Karpas-422 (cell line): ENCODE data around the gene AEN. TPM values are rescaled to one million over a fixed set of nuclear protein-coding genes. Genes with fewer than 3 reads are reported as not detected.

ENCODE experiments used
- DNase-seq: peaks from one replicate; pipeline ENCODE4 v3.0.0-alpha.2; 2015
- H2AFZ ChIP-seq: fragments of 200-600 bp; sonication (generic); 2 replicates; pipeline ENCODE4 v1.6.1; 2014; ENCODE audit warnings: antibody characterized with exemption, low read length, mixed read lengths
- H3K27ac ChIP-seq: fragments of 200-600 bp; sonication (generic); 2 replicates; pipeline ENCODE4 v1.5.1; 2014; ENCODE audit warnings: mild to moderate bottlenecking, low read length, moderate library complexity
- H3K27me3 ChIP-seq: fragments of 200-600 bp; sonication (generic); 2 replicates; pipeline ENCODE4 v1.6.1; 2014; ENCODE audit warnings: low read length, mixed read lengths
- H3K36me3 ChIP-seq: fragments of 200-600 bp; sonication (generic); 2 replicates; pipeline ENCODE4 v1.6.1; 2014; ENCODE audit warnings: low read length, mixed read lengths; ENCODE audit not compliant: insufficient read depth
- H3K4me1 ChIP-seq: fragments of 200-600 bp; sonication (generic); 2 replicates; pipeline ENCODE4 v1.6.1; 2014; ENCODE audit warnings: mild to moderate bottlenecking, low read length, mixed read lengths
- H3K4me2 ChIP-seq: fragments of 200-600 bp; sonication (generic); 2 replicates; pipeline ENCODE4 v1.6.1; 2014; ENCODE audit warnings: low read length, low read depth, mild to moderate bottlenecking; ENCODE audit not compliant: poor library complexity, severe bottlenecking
- H3K4me3 ChIP-seq: fragments of 200-600 bp; sonication (generic); 2 replicates; pipeline ENCODE4 v1.5.1; 2014; ENCODE audit warnings: mild to moderate bottlenecking, antibody characterized with exemption, low read length, mixed read lengths
- H3K79me2 ChIP-seq: fragments of 200-600 bp; sonication (generic); 2 replicates; pipeline ENCODE4 v1.6.1; 2014; ENCODE audit warnings: mild to moderate bottlenecking, low read length, mixed read lengths
- H3K9ac ChIP-seq: fragments of 200-600 bp; sonication (generic); 2 replicates; pipeline ENCODE4 v1.6.0; 2014; ENCODE audit warnings: low read length
- H3K9me2 ChIP-seq: fragments of 200-600 bp; sonication (generic), shearing (Covaris generic); replicated peaks from 2 replicates; pipeline ENCODE4 v1.6.0; 2014; ENCODE audit warnings: mild to moderate bottlenecking, low read length, moderate library complexity; ENCODE audit not compliant: insufficient read depth
- H3K9me3 ChIP-seq: fragments of 300-700, 200-600 bp; sonication (generic); 2 replicates; pipeline ENCODE4 v1.6.1; 2014; ENCODE audit warnings: low read length, mixed read lengths
- H4K20me1 ChIP-seq: fragments of 200-600 bp; sonication (generic); 2 replicates; pipeline ENCODE4 v1.6.1; 2014; ENCODE audit warnings: mild to moderate bottlenecking, antibody characterized with exemption, low read length, low read depth; ENCODE audit not compliant: insufficient read depth
- total RNA-seq: library from RNA; depleted of rRNA; stranded (reverse); fragments of >200 nt; shearing (Covaris generic); gene quantifications from 2 replicates; pipeline ENCODE4 v1.2.3, GENCODE V29; 2014; ENCODE audit warnings: low replicate concordance

The AEN gene
- total RNA-seq, 1 experiment from 2014 or later, result 18.1 TPM

DNA sequence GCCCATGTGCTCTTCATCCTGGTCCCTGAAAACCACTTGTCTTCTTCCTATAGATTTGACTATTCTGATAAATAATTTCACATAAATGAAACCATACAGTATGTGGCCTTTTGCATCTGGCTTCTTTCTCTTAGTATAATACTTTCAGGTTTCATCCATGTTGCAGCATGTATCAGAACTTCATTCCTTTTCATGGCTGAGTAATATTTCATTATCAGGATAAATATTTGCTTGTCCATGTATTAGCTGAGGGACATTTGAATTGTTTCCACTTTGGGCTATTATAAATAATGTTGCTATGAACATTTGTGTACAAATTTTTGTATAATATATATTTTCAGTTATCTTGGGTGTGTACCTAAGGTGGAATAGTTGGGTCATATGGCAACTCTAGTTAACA, 29.8 kb upstream of the AEN start:
- no peak overlapping the region for H3K4me3 ChIP-seq
- H3K27ac ChIP-seq, result no peak overlapping the region
- H4K20me1 ChIP-seq, result no peaks in the 10 kb centered on the region
- DNase-seq, result no peak
- no peaks in the 10 kb centered on the region for H3K9me2 ChIP-seq
- no peak overlapping the region for H2AFZ ChIP-seq
- H3K9me3 ChIP-seq, result no peaks in the 10 kb centered on the region
- no peak overlapping the region for H3K4me2 ChIP-seq
- no peak overlapping the region for H3K9ac ChIP-seq
- H3K36me3 ChIP-seq, result no peaks in the 10 kb centered on the region
- no peaks in the 10 kb centered on the region for H3K27me3 ChIP-seq
- no peaks in the 10 kb centered on the region for H3K79me2 ChIP-seq
- H3K4me1 ChIP-seq, result no peaks in the 10 kb centered on the region

DNA sequence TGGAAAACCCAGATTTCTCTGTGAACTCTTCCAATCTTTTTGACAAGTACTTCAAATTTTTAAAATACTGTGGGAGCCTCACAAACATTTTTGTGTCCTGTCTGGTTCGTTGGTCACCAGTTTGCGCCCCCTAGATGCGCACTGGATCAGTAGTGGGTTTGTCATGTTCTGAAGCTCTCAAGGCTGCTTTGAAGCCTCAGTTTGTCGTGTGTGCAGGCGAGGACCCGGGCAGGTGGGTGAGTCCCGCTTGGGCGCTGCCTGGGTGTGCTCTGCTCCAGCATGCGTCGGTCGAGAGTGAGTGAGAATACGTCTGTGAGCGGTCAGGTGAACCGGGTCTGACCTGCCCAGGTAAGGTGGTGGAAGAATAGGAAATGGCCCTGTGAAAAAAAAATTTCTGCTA, 17.3 kb upstream of the AEN start:
- DNase-seq, result no peak
- Histone ChIP-seq H3K9ac (no peak overlapping the region), H3K9me2 (no peaks in the 10 kb centered on the region), H3K27me3 (no peaks in the 10 kb centered on the region), H3K36me3 (no peaks in the 10 kb centered on the region), H3K9me3 (no peaks in the 10 kb centered on the region), H3K4me2 (no peak overlapping the region), H3K4me3 (no peak overlapping the region), H3K27ac (no peak overlapping the region), H3K4me1 (no peaks in the 10 kb centered on the region), H2AFZ (no peak overlapping the region), H3K79me2 (no peaks in the 10 kb centered on the region), H4K20me1 (no peaks in the 10 kb centered on the region)

DNA sequence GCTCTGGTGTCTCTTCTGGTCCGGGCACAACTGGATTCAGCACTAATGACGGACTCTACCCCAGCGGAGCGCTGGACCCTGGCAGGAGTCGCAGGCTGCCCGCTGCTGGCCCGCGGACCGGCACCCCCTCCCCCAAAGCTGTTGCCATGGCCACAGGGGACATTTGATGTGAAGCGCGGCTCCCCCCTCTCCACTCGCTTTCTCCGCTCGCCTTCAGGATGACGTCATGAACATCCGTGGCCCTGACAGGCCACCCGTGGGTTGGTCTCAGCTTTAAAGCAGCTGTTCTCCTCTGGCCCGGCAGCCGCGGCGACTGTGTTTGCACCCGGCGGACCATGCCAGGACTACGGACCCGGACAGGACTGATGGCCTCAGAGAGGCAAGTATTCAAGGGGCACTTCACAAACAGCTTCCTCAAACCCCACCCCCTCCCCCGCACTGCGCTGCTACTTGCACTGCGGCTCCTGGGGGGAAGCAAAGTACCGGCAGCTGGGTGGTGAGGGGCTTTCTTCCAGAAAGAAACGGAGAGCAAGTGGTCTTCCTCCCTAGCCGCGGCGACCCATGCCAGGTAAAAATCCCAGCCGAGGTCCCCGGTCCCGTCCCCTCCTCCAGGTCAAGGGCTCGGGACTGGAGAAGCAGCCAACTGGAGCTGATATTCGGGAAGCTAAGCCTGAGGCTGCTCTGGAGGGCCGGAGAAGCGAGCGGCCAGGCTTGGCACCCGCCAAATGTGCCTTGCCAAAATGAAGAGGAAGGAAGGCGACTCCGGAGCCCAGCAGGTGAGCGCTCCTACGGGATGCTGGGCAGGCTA, 16.6 kb upstream of the AEN start:
- H3K4me2 ChIP-seq, result no peak overlapping the region
- H3K9me3 ChIP-seq, result no peaks in the 10 kb centered on the region
- no peak overlapping the region for H3K9ac ChIP-seq
- H4K20me1 ChIP-seq, result no peaks in the 10 kb centered on the region
- H3K79me2 ChIP-seq, result no peaks in the 10 kb centered on the region
- no peak overlapping the region for H3K4me3 ChIP-seq
- H3K9me2 ChIP-seq, result no peaks in the 10 kb centered on the region
- no peaks in the 10 kb centered on the region for H3K4me1 ChIP-seq
- H3K27me3 ChIP-seq, result no peaks in the 10 kb centered on the region
- no peak for DNase-seq
- no peak overlapping the region for H2AFZ ChIP-seq
- H3K27ac ChIP-seq, result no peak overlapping the region
- no peaks in the 10 kb centered on the region for H3K36me3 ChIP-seq

DNA sequence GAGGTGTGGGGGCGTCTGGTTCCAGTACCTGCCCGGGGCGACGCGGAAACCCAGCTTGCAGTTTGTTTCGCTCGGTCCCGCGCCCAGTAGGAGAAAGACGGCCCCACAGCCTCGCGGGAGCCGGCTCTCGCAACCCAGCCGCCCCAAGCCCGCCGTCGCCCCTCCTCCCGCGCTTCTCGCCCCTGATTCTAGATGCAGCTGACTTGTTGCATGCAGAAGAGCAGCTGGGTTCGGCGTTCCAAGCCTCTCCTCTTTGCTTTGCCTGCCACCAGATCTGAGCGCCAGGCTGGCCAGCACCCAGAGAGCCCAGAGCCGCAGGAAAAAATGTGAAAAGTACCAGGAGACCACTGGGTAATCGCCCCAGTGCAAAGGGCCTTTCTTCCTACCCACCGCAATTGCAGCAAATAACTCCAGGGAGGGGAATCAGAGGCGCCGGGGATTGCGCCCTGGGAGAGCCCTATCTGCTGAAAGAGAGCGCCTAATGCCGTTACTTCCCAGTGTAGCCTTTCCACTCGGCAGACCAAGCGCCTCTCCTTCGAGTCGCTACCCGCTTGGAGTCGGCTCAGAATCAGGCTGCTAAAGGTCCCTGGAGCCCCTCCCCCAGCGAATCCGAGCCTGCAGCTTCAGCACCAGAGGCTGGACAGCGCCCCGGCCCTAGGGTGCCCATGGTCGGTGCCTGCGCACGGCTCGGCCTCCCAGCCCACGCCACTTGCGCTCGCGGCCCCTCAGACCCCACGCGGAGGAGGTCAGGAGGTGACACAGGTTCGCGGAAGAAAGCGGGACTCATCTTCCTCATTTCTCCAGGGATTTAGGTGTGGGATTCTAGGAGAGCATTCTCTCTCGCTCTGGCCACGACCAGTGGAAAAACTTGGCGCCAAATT, 15.7 kb upstream of the AEN start:
- Histone ChIP-seq H3K4me1 (no peaks in the 10 kb centered on the region), H2AFZ (no peak overlapping the region), H3K27ac (no peak overlapping the region), H3K9ac (no peak overlapping the region), H3K9me3 (no peaks in the 10 kb centered on the region), H4K20me1 (no peaks in the 10 kb centered on the region), H3K9me2 (no peaks in the 10 kb centered on the region), H3K27me3 (no peaks in the 10 kb centered on the region), H3K79me2 (no peaks in the 10 kb centered on the region), H3K4me3 (no peak overlapping the region), H3K4me2 (no peak overlapping the region), H3K36me3 (no peaks in the 10 kb centered on the region)
- no peak for DNase-seq

DNA sequence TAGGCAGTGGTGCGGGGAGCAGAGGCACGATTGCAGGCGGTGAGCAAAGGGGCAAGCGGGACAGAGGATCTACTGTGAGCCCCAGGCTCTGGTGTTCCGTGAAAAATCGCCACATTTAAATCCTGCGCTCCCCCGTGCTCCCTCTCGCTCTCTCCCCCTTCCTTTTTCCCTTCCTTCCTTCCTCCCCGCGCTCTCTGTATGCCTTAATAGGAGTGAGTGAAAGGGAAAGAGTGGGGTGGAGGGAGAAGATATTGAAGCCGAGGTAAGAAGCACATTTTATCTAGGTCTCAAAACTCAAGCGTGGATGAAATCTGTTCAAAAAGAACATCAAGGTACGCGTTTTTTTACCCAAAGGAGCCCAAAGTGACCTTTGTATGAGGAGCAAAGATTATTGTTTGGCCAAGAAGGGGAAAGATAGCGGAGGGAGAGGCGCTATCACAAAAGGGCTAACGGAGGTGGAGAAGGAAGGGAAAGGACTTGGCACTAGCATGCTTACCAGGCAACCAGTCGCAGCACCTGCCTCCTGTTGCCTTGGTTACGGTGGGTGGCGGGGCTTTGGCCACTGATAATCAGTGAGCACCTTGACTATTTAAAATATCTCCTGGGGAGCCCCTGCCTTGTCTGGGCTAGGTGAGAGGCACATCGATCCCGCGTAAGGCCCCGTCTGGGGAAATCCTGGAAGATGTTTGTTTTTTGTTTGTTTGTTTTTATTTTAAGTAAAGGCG, 14.9 kb upstream of the AEN start:
- Histone ChIP-seq H3K4me3 (no peak overlapping the region), H4K20me1 (no peaks in the 10 kb centered on the region), H3K27me3 (no peaks in the 10 kb centered on the region)

DNA sequence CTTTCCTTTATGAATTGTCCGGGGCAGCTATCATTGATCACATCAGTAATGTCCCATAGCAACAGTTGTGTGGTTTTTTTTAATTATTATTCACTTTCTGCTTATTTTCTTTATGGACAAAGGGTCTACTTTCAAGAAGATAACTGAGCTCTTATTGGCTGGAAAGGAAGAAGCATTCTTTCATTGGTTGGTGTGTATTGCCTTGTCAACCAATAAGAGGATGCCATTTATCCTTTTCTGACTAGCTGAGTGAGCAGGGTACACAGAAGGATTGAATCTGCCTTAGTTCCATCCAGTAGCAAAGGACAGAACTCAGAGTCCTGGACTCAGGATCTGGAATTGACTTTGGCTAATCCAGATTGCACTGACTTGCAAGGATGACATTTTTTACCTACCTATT, 13.2 kb upstream of the AEN start:
- Histone ChIP-seq H3K4me3 (no peak overlapping the region), H3K9me2 (no peaks in the 10 kb centered on the region), H3K27ac (no peak overlapping the region), H3K36me3 (no peaks in the 10 kb centered on the region), H3K79me2 (no peaks in the 10 kb centered on the region), H2AFZ (no peak overlapping the region), H3K4me1 (no peaks in the 10 kb centered on the region), H3K9ac (no peak overlapping the region), H3K9me3 (no peaks in the 10 kb centered on the region), H3K4me2 (no peak overlapping the region), H4K20me1 (no peaks in the 10 kb centered on the region), H3K27me3 (no peaks in the 10 kb centered on the region)
- no peak for DNase-seq

More for the DNA sequence above, 14.9 kb upstream of the AEN start:
- Histone ChIP-seq H2AFZ (no peak overlapping the region), H3K4me2 (no peak overlapping the region), H3K36me3 (no peaks in the 10 kb centered on the region), H3K9me2 (no peaks in the 10 kb centered on the region), H3K79me2 (no peaks in the 10 kb centered on the region), H3K9me3 (no peaks in the 10 kb centered on the region), H3K27ac (no peak overlapping the region), H3K4me1 (no peaks in the 10 kb centered on the region), H3K9ac (no peak overlapping the region)
- DNase-seq, result no peak

DNA sequence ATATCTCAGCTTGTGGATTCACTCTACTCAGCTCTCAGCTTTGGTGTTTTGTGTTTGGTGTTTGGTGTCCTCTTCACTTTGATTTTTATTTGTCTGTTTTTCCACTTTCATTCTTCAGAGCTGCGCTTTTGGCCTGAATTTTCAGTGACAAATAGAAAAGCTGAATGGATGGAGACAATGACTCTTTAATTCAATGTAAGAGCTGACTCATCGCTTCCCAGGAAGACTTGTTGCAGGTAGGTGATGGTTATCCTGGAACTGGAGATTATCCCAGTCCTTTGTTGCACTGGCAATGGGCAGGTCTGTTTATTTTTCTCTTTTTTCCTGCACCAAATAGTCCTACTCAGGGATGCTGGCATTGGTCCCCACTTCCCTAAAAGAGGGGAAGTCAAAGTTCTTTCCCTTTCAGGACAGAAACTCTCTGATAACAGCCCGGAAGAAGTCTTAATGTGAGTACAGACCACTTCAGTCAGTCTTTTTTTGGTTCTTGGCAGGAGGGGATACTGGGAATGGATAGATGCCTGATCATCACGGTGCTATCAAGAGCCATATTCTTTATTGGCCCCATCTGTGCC, 12.4 kb upstream of the AEN start:
- Histone ChIP-seq H3K79me2 (no peaks in the 10 kb centered on the region), H3K4me3 (no peak overlapping the region), H3K36me3 (no peaks in the 10 kb centered on the region), H3K9me3 (no peaks in the 10 kb centered on the region), H2AFZ (no peak overlapping the region), H4K20me1 (no peaks in the 10 kb centered on the region), H3K27me3 (no peaks in the 10 kb centered on the region), H3K9me2 (no peaks in the 10 kb centered on the region), H3K4me1 (no peaks in the 10 kb centered on the region), H3K4me2 (no peak overlapping the region), H3K27ac (no peak overlapping the region), H3K9ac (no peak overlapping the region)
- no peak for DNase-seq
